Measurements from ENCODE around the gene NDUFS8.

Gene NDUFS8

GRCh38 chr11:68025047-68025446, 5.4 kb upstream of the NDUFS8 start:
- H3K27me3 ChIP-seq (ENCODE audit: insufficient read depth, low read depth): no peaks in the 10 kb centered on the region
- peaks cover 4% of the 10 kb centered on the region for H3K4me1 ChIP-seq (ENCODE audit: low read depth, poor library complexity, severe bottlenecking)
- H3K27ac ChIP-seq: no peak overlapping the region
- no peak overlapping the region for H2AFZ ChIP-seq (ENCODE audit: low read depth)
- no peaks in the 10 kb centered on the region for H4K20me1 ChIP-seq (ENCODE audit: insufficient read depth)
- no peaks in the 10 kb centered on the region for H3K79me2 ChIP-seq (ENCODE audit: insufficient read depth, low read depth)
- no peak overlapping the region for H3K4me3 ChIP-seq (IDR thresholded peaks at IDR 0.05; ENCODE audit: insufficient read depth, low read depth, low read length)
- TF ChIP-seq CTCF (conservative IDR thresholded peaks at IDR 0.05; ENCODE audit: low read depth, low read length): no peak
- H3K36me3 ChIP-seq (ENCODE audit: insufficient read depth): no peaks in the 10 kb centered on the region
- H3K9ac ChIP-seq: no peak overlapping the region
- no peak overlapping the region for H3K4me2 ChIP-seq

GRCh38 chr11:68026391-68027105, 3.9 kb upstream of the NDUFS8 start:
- TF ChIP-seq CTCF (conservative IDR thresholded peaks at IDR 0.05; ENCODE audit: low read depth, low read length): no peak
- no peak overlapping the region for H3K4me3 ChIP-seq (IDR thresholded peaks at IDR 0.05; ENCODE audit: insufficient read depth, low read depth, low read length)

GRCh38 chr11:68027667-68028066, 2.8 kb upstream of the NDUFS8 start:
- Histone ChIP-seq H3K9ac (no peak overlapping the region), H3K27ac (no peak overlapping the region)

More at GRCh38 chr11:68026391-68027105, 3.9 kb upstream of the NDUFS8 start:
- no peak overlapping the region for H3K4me2 ChIP-seq
- peaks cover 7% of the 10 kb centered on the region for H3K4me1 ChIP-seq (ENCODE audit: low read depth, poor library complexity, severe bottlenecking)
- no peak overlapping the region for H3K27ac ChIP-seq
- no peak overlapping the region for H3K9ac ChIP-seq
- H2AFZ ChIP-seq (ENCODE audit: low read depth): no peak overlapping the region
- peaks cover 8% of the 10 kb centered on the region; the same call in 1 of the 2 replicates for H3K79me2 ChIP-seq (ENCODE audit: insufficient read depth, low read depth)
- H3K27me3 ChIP-seq (ENCODE audit: insufficient read depth, low read depth): no peaks in the 10 kb centered on the region
- no peaks in the 10 kb centered on the region for H3K36me3 ChIP-seq (ENCODE audit: insufficient read depth)
- H4K20me1 ChIP-seq (ENCODE audit: insufficient read depth): no peaks in the 10 kb centered on the region

GRCh38 chr11:68028802-68029545, 1.5 kb upstream of the NDUFS8 start:
- Histone ChIP-seq H3K4me1 (ENCODE audit: low read depth, poor library complexity, severe bottlenecking) (peaks cover 10% of the 10 kb centered on the region), H4K20me1 (ENCODE audit: insufficient read depth) (no peaks in the 10 kb centered on the region), H3K4me3 (IDR thresholded peaks at IDR 0.05; ENCODE audit: insufficient read depth, low read depth, low read length) (no peak overlapping the region), H3K79me2 (ENCODE audit: insufficient read depth, low read depth) (peaks cover 14% of the 10 kb centered on the region; the same call in 1 of the 2 replicates), H3K27ac (no peak overlapping the region), H3K4me2 (no peak overlapping the region), H3K27me3 (ENCODE audit: insufficient read depth, low read depth) (no peaks in the 10 kb centered on the region), H3K36me3 (ENCODE audit: insufficient read depth) (no peaks in the 10 kb centered on the region), H3K9ac (no peak overlapping the region), H2AFZ (ENCODE audit: low read depth) (no peak overlapping the region)
- no peak for TF ChIP-seq CTCF (conservative IDR thresholded peaks at IDR 0.05; ENCODE audit: low read depth, low read length)

More at GRCh38 chr11:68027667-68028066, 2.8 kb upstream of the NDUFS8 start:
- peaks cover 14% of the 10 kb centered on the region; the same call in 1 of the 2 replicates for H3K79me2 ChIP-seq (ENCODE audit: insufficient read depth, low read depth)
- H4K20me1 ChIP-seq (ENCODE audit: insufficient read depth): no peaks in the 10 kb centered on the region
- H3K4me1 ChIP-seq (ENCODE audit: low read depth, poor library complexity, severe bottlenecking): peaks cover 10% of the 10 kb centered on the region
- no peaks in the 10 kb centered on the region for H3K36me3 ChIP-seq (ENCODE audit: insufficient read depth)
- H2AFZ ChIP-seq (ENCODE audit: low read depth): no peak overlapping the region
- no peaks in the 10 kb centered on the region for H3K27me3 ChIP-seq (ENCODE audit: insufficient read depth, low read depth)
- no peak for TF ChIP-seq CTCF (conservative IDR thresholded peaks at IDR 0.05; ENCODE audit: low read depth, low read length)
- no peak overlapping the region for H3K4me3 ChIP-seq (IDR thresholded peaks at IDR 0.05; ENCODE audit: insufficient read depth, low read depth, low read length)
- H3K4me2 ChIP-seq: no peak overlapping the region

Measured in KMS-11 (cell line).